ENCODE results near the gene PTPRN2.

PTPRN2 gene

GRCh38 chr7:157809154-157809862 lies 778.3 kb downstream of the PTPRN2 start:
- DNase-seq (ENCODE audit: low read depth, low spot score), result no peak

GRCh38 chr7:157808042-157808441 lies 779.6 kb downstream of the PTPRN2 start:
- no peak overlapping the region for H3K27ac ChIP-seq
- DNase-seq (ENCODE audit: low read depth, low spot score), result no peak

More at GRCh38 chr7:157809154-157809862, 778.3 kb downstream of the PTPRN2 start:
- no peak overlapping the region for H3K27ac ChIP-seq

GRCh38 chr7:157807510-157807909 lies 780.1 kb downstream of the PTPRN2 start:
- no peak overlapping the region for H3K27ac ChIP-seq

GRCh38 chr7:157806711-157807110 lies 780.9 kb downstream of the PTPRN2 start:
- no peak overlapping the region for H3K27ac ChIP-seq
- DNase-seq (ENCODE audit: low read depth, low spot score), result no peak

More at GRCh38 chr7:157807510-157807909, 780.1 kb downstream of the PTPRN2 start:
- DNase-seq (ENCODE audit: low read depth, low spot score), result no peak

DNA sequence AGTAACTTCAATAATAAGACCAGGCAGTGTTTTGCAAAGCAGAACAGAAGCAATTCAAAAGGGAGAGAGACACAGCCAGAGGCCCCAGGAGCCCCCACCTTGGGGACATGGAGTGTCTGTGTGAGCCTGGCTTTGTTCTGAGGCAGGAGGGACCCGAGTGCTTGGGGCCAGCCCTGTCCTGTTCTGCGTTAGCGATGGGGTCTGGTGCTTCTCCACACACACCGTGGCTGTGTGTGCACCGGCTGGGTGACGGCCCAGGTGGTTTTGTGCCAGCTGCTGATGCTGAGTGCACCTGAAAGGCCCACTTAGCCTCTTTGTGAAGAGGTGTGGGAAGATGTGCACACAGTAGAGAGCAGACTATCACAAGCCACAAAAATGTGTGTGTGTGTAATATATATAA lies 781.9 kb downstream of the PTPRN2 start:
- no peak overlapping the region for H3K27ac ChIP-seq
- DNase-seq (ENCODE audit: low read depth, low spot score), result no peak

DNA sequence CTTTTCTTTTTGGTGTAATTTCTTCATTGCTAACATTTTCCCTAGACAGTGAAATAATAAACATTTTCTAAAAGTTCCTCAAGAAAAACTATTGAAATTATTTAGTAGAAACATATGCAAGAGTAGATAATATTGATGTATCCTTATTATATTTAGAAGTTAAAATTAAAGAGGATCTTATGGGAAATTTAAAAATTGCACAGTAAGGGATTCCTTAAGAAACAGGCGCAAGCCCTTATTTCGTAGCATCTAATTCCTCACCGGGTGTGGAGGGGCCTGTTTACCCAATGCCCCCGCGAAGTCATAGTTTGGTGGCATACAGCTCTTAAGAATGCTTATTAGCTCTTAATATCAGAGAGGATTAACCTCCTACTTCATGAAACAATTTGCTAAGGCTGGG lies 783.7 kb downstream of the PTPRN2 start:
- no peak for DNase-seq (ENCODE audit: low read depth, low spot score)
- H3K27ac ChIP-seq, result no peak overlapping the region

DNA sequence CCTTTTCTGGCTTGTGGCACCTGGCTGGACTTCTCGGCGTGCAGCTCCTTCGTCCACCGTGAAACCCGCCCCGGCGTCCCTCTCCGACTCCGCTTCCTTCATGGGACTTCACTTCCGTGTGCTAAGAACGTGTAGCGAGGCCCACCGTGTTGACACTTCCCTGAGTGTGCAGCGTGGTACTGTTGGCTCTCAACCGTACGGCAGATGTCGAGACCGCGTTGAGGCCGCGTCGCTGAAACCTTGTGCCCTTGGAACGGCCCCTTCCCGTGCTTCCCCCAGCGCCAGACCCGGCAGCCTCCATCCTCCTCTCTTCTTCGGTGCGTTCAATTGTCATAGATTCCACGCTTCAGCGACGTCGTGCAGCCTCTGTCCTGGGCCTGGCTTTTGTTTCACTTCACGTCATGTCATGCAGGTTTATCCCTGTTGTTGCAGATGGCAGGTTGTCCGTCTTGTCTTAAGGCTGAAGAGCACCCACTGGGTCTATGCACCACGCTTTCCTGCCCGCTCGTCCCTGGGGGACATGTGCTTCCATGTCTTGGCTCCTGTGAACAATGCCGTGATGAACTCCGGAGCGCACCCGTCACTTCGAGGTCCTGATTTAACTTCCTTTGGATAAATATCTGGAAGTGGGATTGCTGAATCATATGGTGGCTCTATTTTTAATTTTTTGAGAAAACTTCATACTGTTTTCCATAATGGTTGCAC lies 785.5 kb downstream of the PTPRN2 start:
- H3K27ac ChIP-seq, result no peak overlapping the region
- no peak for DNase-seq (ENCODE audit: low read depth, low spot score)

DNA sequence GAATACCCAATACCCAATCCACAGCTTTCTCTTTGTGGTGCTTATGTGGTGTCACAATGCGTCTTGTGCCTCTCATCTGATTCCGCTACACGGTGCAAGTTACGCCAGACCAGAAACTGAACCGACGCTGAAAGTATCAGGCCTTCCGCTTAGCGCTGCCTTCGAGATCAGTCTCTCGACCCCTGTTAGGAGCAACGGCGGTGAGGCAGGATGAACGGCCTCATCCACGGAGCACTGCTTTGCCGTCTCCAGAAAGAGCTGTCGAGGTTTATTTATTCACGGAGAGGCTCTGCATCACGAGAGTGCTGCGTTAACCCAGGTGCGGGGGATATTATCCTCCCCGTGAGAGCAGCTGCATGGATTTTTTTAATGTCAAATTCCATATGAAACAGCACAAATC lies 786.5 kb downstream of the PTPRN2 start:
- H3K27ac ChIP-seq, result no peak overlapping the region
- DNase-seq (ENCODE audit: low read depth, low spot score), result no peak

- DNase-seq (ENCODE audit: low read depth, low spot score), result no peak
These were observed 787.3 kb downstream of the PTPRN2 start for GRCh38 chr7:157800281-157800680.

GRCh38 chr7:157799076-157799685 lies 788.4 kb downstream of the PTPRN2 start:
- H3K27ac ChIP-seq, result no peak overlapping the region
- DNase-seq (ENCODE audit: low read depth, low spot score), result no peak

More at GRCh38 chr7:157800281-157800680, 787.3 kb downstream of the PTPRN2 start:
- H3K27ac ChIP-seq, result no peak overlapping the region

- DNase-seq (ENCODE audit: low read depth, low spot score), result no peak
These were observed 790.3 kb downstream of the PTPRN2 start for GRCh38 chr7:157797361-157797760.

DNA sequence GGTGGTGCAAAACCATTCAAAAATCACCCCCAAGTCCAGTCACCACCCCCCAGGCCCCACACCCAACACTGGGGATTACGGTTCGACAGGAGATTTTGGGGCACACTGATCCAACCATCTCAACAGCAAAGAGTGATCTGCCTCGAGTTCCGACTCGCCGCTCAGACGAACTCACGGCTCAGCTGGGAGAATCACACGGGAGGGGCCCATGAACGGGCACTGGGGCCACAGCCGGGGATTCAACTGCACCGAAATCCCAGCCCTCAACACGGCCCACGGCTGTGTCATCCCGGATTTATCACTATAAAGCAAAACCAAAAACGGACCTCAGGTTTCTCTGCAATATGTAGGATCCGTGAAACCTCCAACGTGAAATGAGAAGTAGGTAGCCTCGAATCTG lies 790.8 kb downstream of the PTPRN2 start:
- no peak for DNase-seq (ENCODE audit: low read depth, low spot score)
- no peak overlapping the region for H3K27ac ChIP-seq

More at GRCh38 chr7:157797361-157797760, 790.3 kb downstream of the PTPRN2 start:
- H3K27ac ChIP-seq, result no peak overlapping the region

- no peak for DNase-seq (ENCODE audit: low read depth, low spot score)
- H3K27ac ChIP-seq, result no peak overlapping the region
These were observed 792.0 kb downstream of the PTPRN2 start for GRCh38 chr7:157795643-157796042.

DNA sequence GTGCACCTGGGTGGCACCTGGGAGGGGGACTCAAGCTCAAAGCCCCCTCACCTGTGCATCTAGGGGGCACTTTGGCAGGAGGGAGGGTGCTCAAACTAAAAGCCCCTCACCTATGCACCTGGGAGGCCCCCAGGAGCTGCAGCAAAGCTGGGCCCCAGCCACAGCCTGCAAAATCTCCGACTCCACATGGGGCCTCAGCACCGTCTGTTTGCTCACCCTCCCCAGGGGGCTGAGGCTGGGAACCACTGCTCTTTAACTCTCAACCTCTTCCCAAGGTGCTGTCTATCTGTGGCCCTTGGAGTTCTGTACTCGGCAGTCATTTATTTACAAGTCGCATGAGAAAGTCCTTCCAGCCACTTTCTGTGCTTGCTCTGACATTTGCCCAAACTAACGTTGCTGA lies 792.4 kb downstream of the PTPRN2 start:
- DNase-seq (ENCODE audit: low read depth, low spot score), result no peak
- H3K27ac ChIP-seq, result no peak overlapping the region

DNA sequence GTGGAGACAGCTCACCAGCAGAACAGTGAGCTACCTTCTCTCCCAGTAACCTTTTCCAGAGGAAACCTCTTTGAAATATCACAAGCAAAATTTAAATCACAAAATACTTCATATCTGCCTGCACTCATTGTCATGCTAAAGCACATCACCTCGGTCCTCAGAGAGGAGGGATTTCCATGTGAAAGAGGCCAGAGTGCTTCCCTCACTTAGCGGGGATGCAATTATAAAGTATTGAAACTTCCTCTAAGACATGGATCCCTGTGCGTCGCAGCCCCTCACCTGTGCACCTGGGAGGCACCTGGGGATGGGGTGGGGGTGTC lies 792.9 kb downstream of the PTPRN2 start:
- H3K27ac ChIP-seq, result no peak overlapping the region
- DNase-seq (ENCODE audit: low read depth, low spot score), result no peak

GRCh38 chr7:157793973-157794745 lies 793.5 kb downstream of the PTPRN2 start:
- H3K27ac ChIP-seq, result no peak overlapping the region
- DNase-seq (ENCODE audit: low read depth, low spot score), result no peak

DNA sequence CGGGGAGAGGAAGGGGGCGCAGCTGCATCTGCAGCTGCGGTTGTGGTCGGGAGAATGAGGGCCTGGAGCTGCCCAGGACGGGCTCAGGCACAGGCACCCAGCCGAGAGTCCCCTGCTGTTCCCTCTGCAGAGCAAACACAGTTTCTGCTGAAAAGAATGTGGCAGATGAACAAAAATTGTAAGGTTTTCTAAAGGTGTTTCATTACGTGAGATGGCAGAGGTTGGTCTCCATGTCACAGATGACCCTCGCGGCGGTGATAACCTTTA lies 794.6 kb downstream of the PTPRN2 start:
- no peak overlapping the region for H3K27ac ChIP-seq
- DNase-seq (ENCODE audit: low read depth, low spot score), result no peak

GRCh38 chr7:157792241-157793086 lies 795.2 kb downstream of the PTPRN2 start:
- no peak for DNase-seq (ENCODE audit: low read depth, low spot score)
- no peak overlapping the region for H3K27ac ChIP-seq

DNA sequence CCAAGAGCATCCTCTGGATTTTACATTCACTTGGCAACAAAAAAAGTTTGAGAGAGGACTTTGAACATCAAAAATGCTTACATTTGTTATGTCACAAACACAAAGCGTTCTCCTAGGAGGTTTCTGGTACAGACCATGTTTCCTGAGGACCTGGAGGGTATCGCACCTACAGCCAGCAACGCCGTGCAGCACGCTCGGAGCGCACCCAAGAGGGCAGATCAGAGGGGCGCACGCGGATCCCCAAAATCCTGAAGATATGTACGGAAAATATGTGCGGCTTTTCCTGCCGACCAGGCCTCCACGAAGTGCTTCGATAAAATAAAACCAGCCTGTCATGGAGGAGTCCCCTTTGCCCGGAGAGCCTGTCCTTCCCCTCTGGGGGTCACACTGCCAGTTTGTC lies 796.0 kb downstream of the PTPRN2 start:
- DNase-seq (ENCODE audit: low read depth, low spot score), result no peak

GRCh38 chr7:157791261-157791660 lies 796.4 kb downstream of the PTPRN2 start:
- DNase-seq (ENCODE audit: low read depth, low spot score), result no peak
- H3K27ac ChIP-seq, result no peak overlapping the region

More for the DNA sequence above, 796.0 kb downstream of the PTPRN2 start:
- no peak overlapping the region for H3K27ac ChIP-seq

Data from epithelial cell of prostate (primary cell).